GM18511 (cell line): ENCODE results near the gene CRB1.
A peak's percentile ranks its signal among the peaks of the same experiment; 100 is the strongest.

Experiments
- ATAC-seq: cut with Tn5 transposase; IDR thresholded peaks from one replicate; pipeline ENCODE4 v1.9.1; 2021; ENCODE audit warnings: mild to moderate bottlenecking, moderate library complexity; ENCODE audit not compliant: unreplicated experiment

CRB1 gene

GRCh38 chr1:197515421-197515820 is 247.4 kb downstream of the CRB1 start:
- no peak for ATAC-seq

GRCh38 chr1:197519741-197520334 is 251.8 kb downstream of the CRB1 start:
- peak; percentile 48 for ATAC-seq

- peak; percentile 75 for ATAC-seq
These were observed 253.2 kb downstream of the CRB1 start for GRCh38 chr1:197521118-197521739.

DNA sequence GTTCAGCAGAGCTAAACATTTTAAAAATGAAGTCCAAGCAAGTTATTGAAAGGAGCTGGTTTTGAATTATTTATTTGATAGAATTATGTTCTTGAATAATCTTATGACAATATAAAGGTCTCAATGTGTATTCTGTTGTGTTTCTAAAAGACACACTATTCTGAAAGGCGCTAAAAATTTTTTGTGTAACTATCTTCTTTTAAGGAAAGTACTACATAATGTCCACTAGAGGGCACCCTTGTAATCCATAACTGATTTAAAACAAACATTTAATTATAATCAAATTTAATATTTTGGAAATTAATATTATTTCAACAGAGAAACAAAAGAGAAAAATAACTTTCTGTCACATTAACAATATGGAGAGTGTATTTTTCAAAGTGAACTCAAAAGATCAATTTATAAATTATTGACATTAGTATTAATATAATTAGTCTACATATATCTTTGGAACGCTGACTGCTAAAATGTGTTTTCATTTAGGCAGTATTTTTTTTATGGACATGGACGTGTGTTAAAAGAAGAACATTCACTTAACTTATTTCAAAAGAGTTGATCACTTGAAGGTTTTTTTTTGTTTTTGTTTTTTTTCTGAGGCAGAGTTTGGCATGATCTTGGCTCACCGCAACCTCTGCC is 258.8 kb downstream of the CRB1 start:
- ATAC-seq, result peak; percentile 69
